GM20000 (cell line): ENCODE measurements around the gene KCTD10.
A peak's percentile ranks its signal among the peaks of the same experiment; 100 is the strongest.

Source experiments
- DNase-seq: peaks from one replicate; pipeline ENCODE4 v3.0.0; 2012; ENCODE audit warnings: low spot score
- TF ChIP-seq, protein P1 (sequence below): IDR thresholded peaks from 2 replicates; pipeline ENCODE4 v1.5.1; 2012; ENCODE audit warnings: mild to moderate bottlenecking, control low read depth; ENCODE audit errors: extremely low read depth, missing control alignments

Gene KCTD10, protein sequence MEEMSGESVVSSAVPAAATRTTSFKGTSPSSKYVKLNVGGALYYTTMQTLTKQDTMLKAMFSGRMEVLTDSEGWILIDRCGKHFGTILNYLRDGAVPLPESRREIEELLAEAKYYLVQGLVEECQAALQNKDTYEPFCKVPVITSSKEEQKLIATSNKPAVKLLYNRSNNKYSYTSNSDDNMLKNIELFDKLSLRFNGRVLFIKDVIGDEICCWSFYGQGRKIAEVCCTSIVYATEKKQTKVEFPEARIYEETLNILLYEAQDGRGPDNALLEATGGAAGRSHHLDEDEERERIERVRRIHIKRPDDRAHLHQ

DNA sequence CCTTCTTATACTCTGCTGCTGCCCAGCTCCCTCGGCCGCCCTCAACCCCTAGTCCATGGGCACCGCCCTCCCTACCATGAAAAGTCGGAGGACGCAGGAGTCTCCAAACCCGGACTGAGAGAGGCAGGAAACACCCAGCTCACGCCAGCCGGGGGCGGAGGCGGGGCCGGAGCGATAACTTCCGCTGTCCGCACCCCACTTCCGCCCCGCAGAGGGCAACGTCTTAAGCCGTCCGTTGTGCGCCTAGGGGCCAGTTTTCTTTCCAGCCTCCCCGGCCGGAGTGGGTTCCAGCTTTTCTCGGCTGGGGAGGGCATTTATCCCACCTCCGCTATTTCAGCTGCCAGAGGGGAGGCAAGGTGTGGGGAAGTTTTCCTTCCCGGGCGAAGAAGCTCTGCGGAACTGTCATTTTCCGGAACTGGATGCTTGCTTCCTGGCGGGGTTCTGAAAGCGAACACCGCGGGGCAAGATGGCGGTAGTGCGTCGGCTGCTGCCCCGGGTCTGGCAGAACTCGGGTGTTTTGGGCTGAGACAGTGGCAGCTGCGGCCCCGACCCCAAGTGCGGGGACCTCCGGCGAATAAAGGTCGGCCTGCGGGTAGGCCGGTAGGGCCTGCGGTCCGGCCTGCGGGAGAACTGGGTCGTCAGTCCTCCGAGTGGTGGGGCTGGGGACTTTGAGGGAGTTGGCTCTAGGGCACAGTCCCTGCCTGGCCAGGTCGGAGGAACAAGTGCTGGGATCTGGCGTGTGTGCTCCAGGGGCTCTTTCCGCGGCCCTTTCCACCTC lies at the start of gene KCTD10, which contains the start of gene UBE3B:
TSS of gene KCTD10 (minus strand) at position 116 of the 778 bp plus-strand sequence. CDS start at position 78, 38 bp downstream.
TSS of gene UBE3B (plus strand) at position 450 of the 778 bp plus-strand sequence. CDS start 5,918 bp downstream, outside the sequence.
- TF ChIP-seq, protein P1, sequence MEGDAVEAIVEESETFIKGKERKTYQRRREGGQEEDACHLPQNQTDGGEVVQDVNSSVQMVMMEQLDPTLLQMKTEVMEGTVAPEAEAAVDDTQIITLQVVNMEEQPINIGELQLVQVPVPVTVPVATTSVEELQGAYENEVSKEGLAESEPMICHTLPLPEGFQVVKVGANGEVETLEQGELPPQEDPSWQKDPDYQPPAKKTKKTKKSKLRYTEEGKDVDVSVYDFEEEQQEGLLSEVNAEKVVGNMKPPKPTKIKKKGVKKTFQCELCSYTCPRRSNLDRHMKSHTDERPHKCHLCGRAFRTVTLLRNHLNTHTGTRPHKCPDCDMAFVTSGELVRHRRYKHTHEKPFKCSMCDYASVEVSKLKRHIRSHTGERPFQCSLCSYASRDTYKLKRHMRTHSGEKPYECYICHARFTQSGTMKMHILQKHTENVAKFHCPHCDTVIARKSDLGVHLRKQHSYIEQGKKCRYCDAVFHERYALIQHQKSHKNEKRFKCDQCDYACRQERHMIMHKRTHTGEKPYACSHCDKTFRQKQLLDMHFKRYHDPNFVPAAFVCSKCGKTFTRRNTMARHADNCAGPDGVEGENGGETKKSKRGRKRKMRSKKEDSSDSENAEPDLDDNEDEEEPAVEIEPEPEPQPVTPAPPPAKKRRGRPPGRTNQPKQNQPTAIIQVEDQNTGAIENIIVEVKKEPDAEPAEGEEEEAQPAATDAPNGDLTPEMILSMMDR = no peak
- peak; percentile 89 for DNase-seq

DNA sequence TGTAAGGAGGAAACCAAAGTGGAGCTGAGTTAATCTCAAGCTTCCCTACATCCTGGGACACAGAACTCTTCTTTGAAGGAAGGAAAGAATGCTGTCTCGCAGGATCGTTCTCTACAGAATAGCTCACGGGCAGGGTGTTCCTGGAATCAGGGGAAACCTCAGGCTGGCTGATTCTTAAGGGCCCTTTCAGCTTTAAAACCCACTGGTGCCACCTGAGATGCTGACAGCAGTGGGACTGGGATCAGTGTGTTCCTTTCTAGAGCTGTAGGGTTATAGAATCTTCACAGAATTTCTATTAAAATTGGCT lies 48.1 kb upstream of the KCTD10 start:
- no peak for DNase-seq
- TF ChIP-seq, protein P1 = no peak

DNA sequence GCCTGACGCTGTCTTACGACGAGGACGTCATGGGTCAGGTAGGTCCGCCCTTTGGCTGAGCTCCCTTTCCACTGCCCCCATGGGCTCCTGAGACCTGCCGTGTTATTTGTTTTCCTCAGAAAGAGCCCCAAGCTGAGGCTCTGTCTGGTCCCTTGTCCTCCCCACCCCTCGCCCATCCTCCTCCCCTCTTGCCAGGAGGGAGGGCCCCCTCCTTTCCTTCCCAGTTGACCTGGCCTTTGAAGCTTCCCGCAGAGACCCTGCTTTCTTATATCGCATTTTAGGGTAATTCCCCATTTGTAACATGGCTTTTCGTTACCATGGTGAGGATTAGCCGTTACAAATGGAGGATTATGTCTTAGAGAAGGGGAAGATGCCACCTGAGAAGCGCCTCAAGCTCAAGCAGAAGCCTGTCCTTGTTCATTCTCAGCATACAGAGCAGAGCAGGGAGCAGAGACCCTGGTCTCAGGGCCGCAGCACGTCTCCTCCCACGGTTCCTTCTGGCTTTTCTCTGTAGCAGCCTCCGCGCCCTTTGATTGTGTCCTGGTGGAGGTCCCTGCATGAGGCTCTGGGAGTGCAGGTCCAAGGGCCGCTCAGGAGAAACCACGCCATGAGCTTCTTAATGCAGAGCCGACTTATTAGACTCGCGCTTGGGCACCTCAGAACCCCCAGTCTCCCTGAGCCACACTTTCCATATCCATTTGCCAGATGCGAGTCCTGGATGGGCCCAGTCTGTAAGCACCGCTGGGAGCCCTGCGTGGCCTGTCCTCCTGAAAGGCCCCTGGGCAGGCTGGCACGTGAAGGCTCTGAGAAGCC lies 47.6 kb upstream of the KCTD10 start:
- TF ChIP-seq, protein P1 = no peak
- no peak for DNase-seq

DNA sequence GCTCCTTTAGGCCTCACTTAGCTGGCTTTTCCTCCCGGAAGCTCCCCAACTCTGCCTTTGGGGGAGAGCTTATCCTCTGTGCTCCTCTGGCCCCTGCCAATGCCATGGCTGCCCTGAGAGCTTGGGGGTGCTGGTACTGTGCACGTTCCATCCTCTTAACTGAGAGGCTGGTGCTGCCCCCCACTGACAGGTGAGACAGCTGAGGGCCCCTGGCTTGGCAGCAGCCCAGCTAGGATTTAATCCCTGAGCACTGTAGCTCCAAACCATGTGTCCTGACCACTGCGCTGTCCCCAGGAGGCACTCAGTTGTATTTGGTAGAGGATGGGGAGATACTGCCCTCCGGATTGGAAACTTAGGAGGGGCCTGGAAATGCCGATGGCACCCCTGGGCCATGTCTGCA lies 46.4 kb upstream of the KCTD10 start:
- no peak for DNase-seq
- TF ChIP-seq, protein P1 = no peak

DNA sequence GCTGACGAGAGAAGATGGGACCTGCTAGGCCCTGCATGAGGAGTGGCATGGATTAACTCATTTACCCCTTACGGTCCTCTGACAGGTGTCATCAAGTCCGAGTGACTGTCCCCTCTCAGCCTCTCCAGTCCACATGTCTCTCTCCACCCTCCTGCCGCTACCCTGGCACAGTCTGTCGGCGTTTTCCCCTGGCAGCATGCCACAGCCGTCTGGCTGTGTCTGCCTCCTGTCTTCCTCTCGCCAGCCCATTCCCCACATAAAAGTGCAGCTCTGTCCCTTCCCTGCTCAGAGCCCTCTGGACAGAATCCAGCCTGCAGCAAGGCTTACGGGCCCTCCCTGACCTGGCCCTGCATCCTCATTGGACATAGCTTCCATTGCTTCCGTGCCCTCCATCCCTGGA lies 46.0 kb upstream of the KCTD10 start:
- no peak for DNase-seq
- TF ChIP-seq, protein P1 = no peak

DNA sequence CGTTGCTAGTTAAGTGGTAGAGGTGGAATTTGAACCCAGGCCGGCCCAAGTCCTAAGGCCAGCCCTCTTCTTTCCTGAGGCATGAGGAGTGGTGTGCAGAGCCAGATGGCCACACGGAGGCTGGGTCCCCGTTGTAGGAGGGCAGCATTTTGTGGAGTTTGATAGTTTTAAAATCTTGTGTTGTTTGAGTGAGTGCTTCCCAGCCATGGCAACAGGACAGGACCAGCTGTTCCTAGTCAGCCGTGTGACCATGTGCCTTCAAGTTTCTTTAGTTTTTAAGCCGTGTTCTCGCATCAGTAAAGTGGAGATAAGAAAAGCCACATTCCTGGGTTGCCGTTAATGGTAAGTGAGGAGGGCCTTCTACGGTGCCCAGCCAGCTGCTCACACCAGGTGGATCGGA lies 44.7 kb upstream of the KCTD10 start:
- TF ChIP-seq, protein P1 = no peak
- DNase-seq = no peak
